Sigmoid colon (tissue), 7 donors: Measurements from ENCODE around the gene ENTREP3. TPM values are rescaled to one million over a fixed set of nuclear protein-coding genes. Genes with fewer than 3 reads are reported as not detected.

Experiments
- DNase-seq: peaks from one replicate; pipeline ENCODE4 v3.0.0-alpha.2; 2019
- H3K27ac ChIP-seq, 4 donors: fragments of 200-600 bp; sonication (generic); one replicate each; pipeline ENCODE4 v1.5.1; 2016 to 2019; ENCODE audit warnings: mild to moderate bottlenecking in 1 of 4
- H3K27me3 ChIP-seq, 3 donors: fragments of 200-600 bp; sonication (generic); one replicate each; pipeline ENCODE4 v1.5.1; 2019; ENCODE audit warnings: mild to moderate bottlenecking in 1 of 3
- H3K36me3 ChIP-seq, 4 donors: fragments of 200-600 bp; sonication (generic); one replicate each; pipeline ENCODE4 v1.5.1; 2016 to 2019
- H3K4me1 ChIP-seq, 4 donors: fragments of 200-600 bp; sonication (generic); one replicate each; pipeline ENCODE4 v1.5.1; 2017 to 2019
- H3K4me3 ChIP-seq, 4 donors: fragments of 200-600 bp; sonication (generic); one replicate each; pipeline ENCODE4 v1.5.1; 2017 to 2019; ENCODE audit warnings: mild to moderate bottlenecking in 2 of 4, moderate library complexity in 1 of 4
- H3K9me3 ChIP-seq, 4 donors: fragments of 200-600 bp in 3 of 4; sonication (generic) in 3 of 4; one replicate each; pipeline versions ENCODE4 v1.5.1 to v1.6.1; 2013 to 2019
- CTCF ChIP-seq, 4 experiments: fragments of 450-650 bp in 3 of 4; fragments of 200-600 bp in 1 of 4; IDR thresholded peaks; one replicate each; pipeline ENCODE4 v1.5.1; 2016 to 2019; ENCODE audit warnings: antibody characterized with exemption in 4 of 4, mild to moderate bottlenecking in 3 of 4, moderate library complexity in 2 of 4
- EP300 ChIP-seq, 4 donors: sonication (generic); formaldehyde crosslinking; IDR thresholded peaks; one replicate each; pipeline ENCODE4 v1.6.1; 2017; ENCODE audit warnings: antibody characterized with exemption in 4 of 4
- POLR2A ChIP-seq, 2 donors: fragments of 450-650 bp; IDR thresholded peaks; one replicate each; pipeline ENCODE4 v1.6.1; 2016; ENCODE audit warnings: antibody characterized with exemption in 2 of 2, mild to moderate bottlenecking in 2 of 2, moderate library complexity in 2 of 2
- POLR2AphosphoS5 ChIP-seq, 4 donors: sonication (generic); formaldehyde crosslinking; IDR thresholded peaks; one replicate each; pipeline ENCODE4 v1.6.1; 2017; ENCODE audit warnings: antibody characterized with exemption in 4 of 4
- WGBS, 2 donors: extraction: QIAGEN DNeasy Blood & Tissue Kit; methylation state at CpG; one replicate each; pipeline ENCODE4 v1.1.7; 2013; 5-methylcytosine and 5-hydroxymethylcytosine counted together
- intact Hi-C: fragments of 100-400 bp; cut with DNase I; formaldehyde crosslinking; loops from one replicate; pipeline ENCODE4 v1.15.1; 2023
- polyA plus RNA-seq, 3 donors: library from polyadenylated mRNA; stranded (reverse); fragments of 200-250 nt; gene quantifications; one replicate each; pipeline ENCODE4 v1.2.3, GENCODE V29; 2013
- total RNA-seq, 4 donors: library from RNA; depleted of rRNA; stranded (reverse); fragments of >200 nt; gene quantifications; one replicate each; pipeline ENCODE4 v1.1.0, GENCODE V29; 2016
- donor health status: healthy with polysubstance abuse.
- donor health status: Bipolar disorder and iron deficiency.
- donor health status: healthy.

Gene ENTREP3
- total RNA-seq = 10 to 100 TPM; 11.8 to 44.0 (median 16.0) TPM
- polyA plus RNA-seq = 10 to 100 TPM in 1 of 3 donors, 1 to 10 TPM in 2; 5.4 to 17.6 (median 6.5) TPM

- Histone ChIP-seq H3K9me3 (no peaks in the 10 kb centered on the region), H3K27me3 (no peaks in the 10 kb centered on the region), H3K27ac (peak within 1 kb of the TSS; percentile 92 to 97 (median 96)), H3K4me1 (peaks cover 0 to 39% (median 34%) of the 10 kb centered on the region in 4 donors), H3K4me3 (peak within 1 kb of the TSS; percentile 83 to 90 (median 90)), H3K36me3 (peaks cover 0 to 41% (median 11%) of the 10 kb centered on the region in 4 donors)
- TF ChIP-seq POLR2AphosphoS5 (IDR thresholded peaks at IDR 0.05) (peak; percentile 87 to 93 (median 90)), EP300 (IDR thresholded peaks at IDR 0.05) (peak in 1 of 4 donors; percentile 54), CTCF (IDR thresholded peaks at IDR 0.05) (no peak), POLR2A (IDR thresholded peaks at IDR 0.05) (peak; percentile 42 to 73)
- intact Hi-C loops = loop anchor here (2.0 kb wide), 2 partner anchors 53 to 69 kb away; partner anchors contain the start of gene FDPS
- WGBS, 2 donors = 1 to 4% methylated on average over 54 of the region's 54 CpGs
- peak; percentile 95 for DNase-seq
Measured at GRCh38 chr1:155255243-155256007, at the start of gene ENTREP3. TSS of gene ENTREP3 (minus strand) at chr1:155255483. CDS start at chr1:155254877, 606 bp downstream.

GRCh38 chr1:155304558-155305063 lies 49.3 kb upstream of the ENTREP3 start:
- H3K4me3 ChIP-seq = no peak overlapping the region
- H3K9me3 ChIP-seq = no peaks in the 10 kb centered on the region
- no peak for TF ChIP-seq CTCF (IDR thresholded peaks at IDR 0.05)
- no peak for TF ChIP-seq POLR2A (IDR thresholded peaks at IDR 0.05)
- no peaks in the 10 kb centered on the region for H3K27me3 ChIP-seq
- no peak overlapping the region for H3K27ac ChIP-seq
- no peak for DNase-seq
- peaks cover 0 to 16% (median 9%) of the 10 kb centered on the region in 4 donors for H3K4me1 ChIP-seq
- H3K36me3 ChIP-seq = no peaks in the 10 kb centered on the region
- WGBS, 2 donors = 29 to 71% methylated on average over 11 of the region's 11 CpGs
- intact Hi-C loops = no loop called here

DNA sequence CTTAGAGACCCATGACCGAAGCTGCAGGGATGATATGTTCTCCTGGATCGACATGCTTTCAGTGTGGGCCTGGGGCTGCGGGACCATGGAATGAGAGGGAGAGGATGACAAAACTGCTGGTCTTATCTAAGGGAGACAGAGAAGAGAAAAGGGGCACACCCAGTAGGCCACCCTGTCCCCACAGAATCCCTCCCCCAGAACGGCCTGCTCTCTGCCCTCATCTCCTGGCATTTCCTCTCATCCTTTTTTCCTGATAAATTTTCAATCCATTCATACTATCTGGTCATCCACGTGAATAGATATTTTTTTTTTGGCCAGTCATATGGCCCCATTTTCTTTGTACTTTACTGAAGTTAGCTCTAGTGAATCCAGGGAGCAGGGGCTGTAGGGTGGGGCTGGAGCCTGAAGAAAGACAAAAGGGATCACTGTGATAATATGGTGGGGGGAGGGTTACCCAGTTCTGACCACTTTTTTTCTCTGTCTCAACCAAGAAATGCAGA lies 46.1 kb upstream of the ENTREP3 start, which contains the start of gene PKLR:
TSS of gene PKLR (minus strand) at position 97 of the 500 bp plus-strand sequence. CDS start at position 54, 43 bp downstream.
- no peaks in the 10 kb centered on the region for H3K36me3 ChIP-seq
- WGBS, 2 donors = 94 to 96% methylated on average over 5 of the region's 5 CpGs

More for the DNA sequence above, 46.1 kb upstream of the ENTREP3 start, which contains the start of gene PKLR:
- intact Hi-C loops = no loop called here
- H3K4me3 ChIP-seq = no peak within 1 kb of the TSS
- no peak for DNase-seq
- H3K27ac ChIP-seq = no peak within 1 kb of the TSS
- H3K9me3 ChIP-seq = no peaks in the 10 kb centered on the region
- peaks cover 0 to 13% (median 0%) of the 10 kb centered on the region in 3 donors for H3K27me3 ChIP-seq
- TF ChIP-seq CTCF (IDR thresholded peaks at IDR 0.05) (no peak), EP300 (IDR thresholded peaks at IDR 0.05) (no peak), POLR2AphosphoS5 (IDR thresholded peaks at IDR 0.05) (no peak), POLR2A (IDR thresholded peaks at IDR 0.05) (no peak)
- H3K4me1 ChIP-seq = no peaks in the 10 kb centered on the region
